Activated CD8-positive, alpha-beta memory T cell treated with anti-CD3 and anti-CD28 coated beads for 4 hours (primary cell): ENCODE results near the gene TUB.

ENCODE experiments used
- DNase-seq, 2 donors: peaks; one replicate each; pipeline ENCODE4 v3.0.0-alpha.2; 2020; ENCODE audit warnings: low read depth in 2 of 2

The TUB gene, protein sequence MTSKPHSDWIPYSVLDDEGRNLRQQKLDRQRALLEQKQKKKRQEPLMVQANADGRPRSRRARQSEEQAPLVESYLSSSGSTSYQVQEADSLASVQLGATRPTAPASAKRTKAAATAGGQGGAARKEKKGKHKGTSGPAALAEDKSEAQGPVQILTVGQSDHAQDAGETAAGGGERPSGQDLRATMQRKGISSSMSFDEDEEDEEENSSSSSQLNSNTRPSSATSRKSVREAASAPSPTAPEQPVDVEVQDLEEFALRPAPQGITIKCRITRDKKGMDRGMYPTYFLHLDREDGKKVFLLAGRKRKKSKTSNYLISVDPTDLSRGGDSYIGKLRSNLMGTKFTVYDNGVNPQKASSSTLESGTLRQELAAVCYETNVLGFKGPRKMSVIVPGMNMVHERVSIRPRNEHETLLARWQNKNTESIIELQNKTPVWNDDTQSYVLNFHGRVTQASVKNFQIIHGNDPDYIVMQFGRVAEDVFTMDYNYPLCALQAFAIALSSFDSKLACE

DNA sequence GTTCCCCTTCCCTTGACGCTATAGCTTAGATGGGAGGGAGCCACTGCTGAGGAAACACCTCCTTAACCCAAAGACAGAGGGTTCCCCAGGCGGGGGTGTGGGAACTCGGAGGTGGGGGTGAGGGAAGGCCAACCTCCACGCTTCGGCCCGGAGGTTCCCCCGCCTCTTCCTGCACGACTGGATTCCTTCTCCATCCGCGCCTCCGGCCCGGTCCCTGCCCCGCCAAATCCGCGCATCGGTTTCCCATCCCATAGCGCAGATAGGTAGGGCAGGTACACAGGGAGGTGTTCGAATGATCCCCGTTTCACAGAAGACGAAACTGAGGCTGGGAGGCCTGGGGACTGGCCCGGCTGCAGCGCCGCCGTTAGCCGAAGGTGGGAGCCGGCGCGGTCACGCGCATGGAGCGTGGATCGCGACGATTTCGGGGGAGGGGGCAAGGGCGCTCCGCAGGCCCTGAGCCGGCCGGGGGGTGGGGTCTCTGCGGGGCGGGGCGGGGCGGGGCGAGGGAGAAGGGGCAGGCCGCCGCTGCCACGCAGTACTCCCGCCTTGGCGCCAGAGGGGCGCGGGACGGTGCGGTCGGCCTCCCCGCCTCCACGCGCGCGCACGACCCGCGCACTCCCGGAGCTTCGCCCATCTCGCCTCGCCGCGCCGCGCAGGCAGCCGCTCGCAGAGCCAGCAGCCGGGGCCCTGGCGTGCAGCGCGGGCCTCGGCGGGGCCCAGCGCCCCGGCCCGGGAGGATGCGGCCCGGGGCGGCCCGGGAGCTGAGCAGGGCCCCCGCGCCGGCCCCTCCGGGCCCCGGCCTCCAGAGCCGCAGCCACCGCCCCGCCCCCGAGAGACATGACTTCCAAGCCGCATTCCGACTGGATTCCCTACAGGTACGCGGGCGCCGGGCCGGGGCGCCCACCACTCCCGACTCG is at the start of gene TUB:
Gene TUB (plus strand): TSS at position 538 of the 917 bp plus-strand sequence. CDS start 300 bp downstream, at position 838.
- DNase-seq, result no peak

DNA sequence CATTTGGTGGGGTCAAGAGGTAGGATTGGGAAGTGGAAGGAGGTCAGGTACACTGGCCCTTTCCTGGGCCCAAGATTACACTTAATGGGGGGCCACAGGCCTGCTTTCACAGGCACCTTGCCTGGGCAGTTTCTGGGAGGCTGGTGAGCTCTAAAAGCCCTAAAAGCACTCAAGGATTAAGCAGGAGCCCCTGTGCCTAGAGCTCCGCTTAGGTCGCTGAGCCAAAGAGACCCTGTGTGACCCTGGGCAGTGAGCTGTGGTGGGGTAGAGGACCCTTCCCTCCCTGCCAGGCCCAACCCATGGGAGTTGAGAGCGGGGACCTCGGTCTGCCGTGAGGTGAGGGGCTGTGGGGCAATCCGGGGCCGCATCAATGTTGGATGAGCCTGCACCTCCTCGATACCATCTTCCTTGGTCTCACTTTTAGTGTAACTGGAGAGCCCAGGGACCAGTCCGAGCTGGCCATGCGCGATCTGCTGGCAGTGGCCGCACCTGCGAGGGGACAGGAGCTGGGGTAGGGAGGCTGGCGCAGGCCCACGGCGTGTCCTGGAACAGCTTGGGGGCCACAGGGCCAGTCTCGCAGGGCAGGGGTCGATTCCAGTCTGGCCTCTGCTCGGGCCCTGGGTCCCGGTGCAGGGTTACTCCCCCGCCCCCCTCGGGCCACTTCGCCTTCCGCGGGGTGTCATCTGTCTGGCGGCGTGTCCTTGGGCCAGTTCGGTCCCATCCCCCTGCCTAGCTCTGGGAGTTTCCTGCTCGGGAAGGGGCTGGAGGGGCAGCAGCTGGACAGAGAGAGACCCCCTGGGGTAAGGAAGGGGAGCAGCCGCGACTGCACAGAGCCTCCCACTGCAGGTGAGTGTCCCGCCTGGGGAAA is 49.5 kb upstream of the TUB start:
- DNase-seq, result no peak

DNA sequence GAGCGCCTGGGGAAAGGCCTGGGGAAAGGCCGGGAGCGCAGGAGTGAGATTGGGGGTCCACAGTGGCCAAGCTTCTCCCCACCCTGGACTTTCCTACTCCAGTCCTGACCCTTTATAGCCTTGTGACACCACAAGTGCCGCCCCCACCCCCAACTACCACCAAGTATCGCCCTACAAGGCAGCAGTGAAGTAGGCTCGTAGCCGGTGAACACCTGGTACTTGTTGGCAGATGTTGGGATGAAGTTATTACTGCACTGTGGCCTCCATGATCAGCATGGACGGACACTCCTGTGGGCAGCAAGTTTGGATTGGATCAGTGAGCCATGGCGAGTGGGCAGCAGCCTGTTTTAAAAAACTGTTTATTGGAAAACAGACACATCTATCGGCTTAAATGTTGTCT is 48.9 kb upstream of the TUB start:
- DNase-seq, result no peak

DNA sequence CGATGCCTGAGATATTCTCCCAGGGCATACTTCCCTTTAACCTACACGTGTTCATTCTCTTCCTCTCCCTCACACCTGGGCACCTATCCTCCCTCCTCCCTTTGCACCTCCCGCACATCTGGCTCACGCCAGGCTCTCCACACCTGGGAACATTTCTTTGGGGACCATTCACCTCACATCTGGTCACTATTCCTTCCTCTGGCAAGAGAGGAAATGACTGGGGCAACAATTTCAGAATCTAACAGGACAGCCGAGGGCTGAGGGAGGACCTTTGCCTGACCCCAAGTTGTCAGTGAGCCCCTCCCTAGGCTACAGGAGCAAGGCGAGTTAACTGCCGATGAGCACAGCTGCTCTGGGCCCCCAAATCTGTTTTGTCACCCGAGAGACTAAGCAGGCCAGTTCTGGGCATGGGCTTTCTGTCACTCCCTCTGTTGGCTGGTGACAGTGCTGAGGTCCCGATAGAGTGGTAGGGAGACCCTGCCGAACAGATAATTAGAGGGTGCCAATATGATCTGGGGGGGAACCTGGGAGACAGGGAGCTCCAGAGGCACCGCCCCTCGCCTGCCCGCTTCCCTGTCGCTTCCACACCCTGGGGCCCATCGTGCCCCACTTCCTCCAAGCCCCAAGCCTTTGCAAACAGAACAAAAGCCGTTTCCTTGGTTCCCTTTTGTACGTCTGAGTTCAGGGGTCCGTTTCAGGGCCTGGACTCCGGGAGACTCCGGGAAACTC is 48.3 kb upstream of the TUB start:
- no peak for DNase-seq

DNA sequence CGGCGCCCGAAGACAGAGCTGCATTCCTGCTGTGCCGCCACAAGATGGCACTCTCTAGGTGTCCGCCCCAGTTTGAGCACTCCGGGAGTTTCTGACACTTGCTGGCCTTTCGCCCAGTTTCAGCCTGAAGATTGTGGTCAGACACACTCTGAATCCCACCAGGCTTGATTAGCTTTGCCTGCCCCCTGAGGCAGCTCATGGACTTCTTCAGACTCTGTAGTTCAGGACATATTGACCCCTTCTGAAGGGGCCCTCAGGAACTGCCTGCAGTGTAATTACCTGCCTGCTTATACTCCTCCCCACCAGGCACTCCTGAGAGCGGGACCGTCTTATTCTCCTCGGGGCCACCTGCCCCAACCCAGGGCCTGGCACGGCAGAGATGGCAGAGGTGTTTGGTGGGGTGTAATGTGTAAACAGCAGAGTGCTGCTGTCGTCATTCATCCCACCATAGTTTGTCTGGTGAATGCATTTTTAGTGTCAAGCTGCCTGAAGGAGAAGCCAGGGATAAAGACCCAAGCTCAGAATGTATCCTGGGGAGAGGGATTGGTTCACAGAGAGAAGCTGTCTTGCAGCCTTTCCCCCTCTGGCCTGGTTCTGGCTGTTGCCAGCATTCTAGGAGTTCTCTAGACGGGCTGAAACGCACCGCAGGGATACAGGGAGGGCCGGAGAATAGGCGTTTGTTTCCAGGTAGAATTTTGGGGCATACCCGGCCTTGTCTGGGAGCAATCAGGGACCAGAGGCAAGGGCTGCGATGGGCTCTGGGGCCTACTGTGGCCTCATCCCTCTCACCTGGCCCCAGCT is 47.5 kb upstream of the TUB start:
- no peak for DNase-seq

DNA sequence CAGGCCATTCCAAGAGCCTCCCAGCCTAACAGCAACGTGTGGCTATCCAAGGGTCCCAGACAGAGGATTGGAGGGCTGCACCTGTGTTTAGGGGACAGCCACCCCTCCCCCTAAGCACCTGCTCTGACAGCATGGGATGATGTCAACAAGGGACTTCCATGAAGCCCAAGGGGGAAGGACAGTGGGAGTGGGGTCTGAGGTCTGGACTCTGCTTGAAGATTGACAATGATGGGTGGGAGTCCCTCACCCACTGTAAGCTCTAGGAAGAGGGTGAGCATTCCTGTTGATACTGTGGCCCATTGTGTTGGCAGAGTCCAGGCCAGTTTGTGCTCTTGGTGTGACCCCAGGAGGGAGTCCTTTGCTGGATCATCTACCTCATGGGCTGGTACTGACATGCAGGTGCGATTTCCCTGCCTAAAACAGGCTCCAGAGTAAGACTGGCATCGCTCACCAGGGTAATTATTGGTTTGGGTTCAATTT is 46.9 kb upstream of the TUB start:
- DNase-seq, result no peak

DNA sequence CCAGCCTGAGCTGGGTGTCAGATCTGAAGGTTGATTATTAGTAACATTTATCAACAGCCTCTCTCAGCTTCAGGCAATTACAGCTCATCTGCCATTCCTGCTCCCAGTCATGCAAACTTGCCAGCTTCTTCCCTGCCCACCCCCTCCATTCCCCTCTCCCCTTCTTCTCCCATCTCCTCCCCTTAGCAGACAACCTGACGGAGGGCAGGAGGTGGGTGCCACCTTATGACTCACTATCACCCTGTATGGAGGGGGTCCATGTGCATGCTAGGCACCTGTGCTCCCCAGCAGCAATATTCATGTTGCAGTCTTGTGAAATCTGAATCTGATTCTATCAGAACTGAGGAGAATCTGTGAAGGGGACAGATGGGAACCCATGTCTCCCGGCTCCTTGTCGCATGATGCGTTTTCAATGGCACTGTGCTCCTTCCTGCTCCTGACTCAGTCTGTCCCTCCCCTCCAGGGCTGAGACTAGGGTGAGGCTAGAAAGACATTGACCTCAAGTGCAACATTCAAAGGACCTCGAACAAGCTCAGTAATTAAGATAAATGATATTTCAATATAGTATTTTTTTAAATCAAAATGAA is 46.3 kb upstream of the TUB start:
- no peak for DNase-seq

DNA sequence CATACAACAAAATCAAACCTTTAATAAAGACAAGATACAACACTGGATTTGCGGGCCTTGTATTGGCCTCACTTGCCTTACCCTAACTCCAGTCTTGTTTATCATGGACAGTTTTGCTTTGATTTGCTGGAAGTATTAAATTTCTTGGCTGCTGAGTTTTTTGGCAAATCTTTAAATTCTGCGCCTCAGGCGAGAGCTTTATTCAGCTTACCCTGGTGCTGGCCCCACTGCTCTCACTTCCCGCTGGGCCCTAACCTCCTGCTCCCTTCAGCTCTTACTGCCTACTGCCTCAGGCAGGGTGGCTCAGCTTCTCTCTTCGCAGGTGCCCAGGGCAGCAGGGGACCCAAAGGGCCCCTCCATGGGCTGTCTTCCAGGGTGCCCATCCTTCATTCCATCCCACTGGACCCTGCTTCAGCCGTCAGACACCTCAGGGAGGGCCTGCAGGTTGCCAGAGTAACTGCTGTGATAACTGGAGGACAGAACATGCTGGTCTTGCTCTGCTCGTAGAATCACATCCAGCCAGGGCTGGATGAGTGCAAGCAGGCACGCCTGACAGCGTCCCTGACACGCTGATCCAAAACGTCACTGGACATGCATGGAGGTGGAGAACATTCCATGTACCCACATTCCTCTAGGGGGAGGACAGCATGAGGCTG is 45.7 kb upstream of the TUB start:
- no peak for DNase-seq

DNA sequence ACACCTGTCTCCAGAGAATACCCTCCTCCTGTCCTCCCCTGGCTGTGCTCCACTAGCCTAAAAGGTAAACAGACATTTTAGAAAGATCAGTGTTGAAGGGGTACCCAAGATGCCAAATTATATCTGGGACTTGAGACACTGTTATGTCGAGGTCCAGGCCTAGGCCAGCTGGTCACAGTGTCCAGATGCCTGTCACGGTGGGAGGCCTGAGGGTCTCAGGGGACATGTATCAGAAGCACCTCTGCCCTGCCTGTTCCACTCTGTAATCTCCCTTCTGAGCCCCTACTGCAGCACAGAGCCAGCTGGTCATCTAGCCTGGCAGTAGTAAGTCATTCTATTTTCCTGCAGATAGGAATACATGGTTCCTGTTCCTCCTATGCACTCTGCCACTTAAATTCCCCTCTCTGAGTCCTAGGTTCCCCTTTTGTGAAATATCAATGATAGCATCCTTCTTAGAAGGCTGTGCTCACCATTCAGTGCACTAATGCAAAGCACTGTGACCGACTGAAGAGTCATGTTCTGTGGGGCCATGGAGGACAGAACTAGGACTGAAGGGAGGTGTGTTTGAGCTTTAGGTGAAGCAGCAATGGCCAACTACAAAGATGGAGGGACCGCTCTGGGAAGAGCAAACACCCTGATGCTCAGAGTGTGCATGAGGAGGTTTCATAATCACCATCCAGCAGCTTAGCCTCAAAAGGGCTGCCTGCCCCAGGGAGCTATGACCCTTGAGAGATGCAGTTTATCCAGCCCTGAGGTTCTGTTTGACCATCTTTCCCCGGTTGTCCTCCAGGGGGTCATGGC is 44.8 kb upstream of the TUB start:
- DNase-seq, result no peak

DNA sequence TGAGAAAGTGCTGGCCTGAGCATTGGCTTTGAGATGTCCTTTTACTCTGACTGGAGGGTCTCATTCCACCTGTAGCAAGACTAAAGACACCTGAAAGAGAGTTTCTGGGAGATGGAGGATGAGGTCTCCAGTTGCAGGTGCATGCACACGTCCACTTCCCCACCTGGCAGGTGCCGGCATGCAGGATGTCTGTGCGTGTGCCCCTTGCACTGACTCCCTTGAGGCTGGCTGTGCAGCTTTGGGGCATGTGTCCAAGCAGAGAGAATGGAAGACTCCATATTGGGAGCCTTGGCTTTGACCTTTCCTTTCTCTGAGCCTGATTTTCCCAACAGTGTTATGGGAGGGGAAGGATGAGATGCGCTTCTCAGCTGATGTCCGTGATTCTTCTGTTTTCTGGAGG is 44.0 kb upstream of the TUB start:
- no peak for DNase-seq

DNA sequence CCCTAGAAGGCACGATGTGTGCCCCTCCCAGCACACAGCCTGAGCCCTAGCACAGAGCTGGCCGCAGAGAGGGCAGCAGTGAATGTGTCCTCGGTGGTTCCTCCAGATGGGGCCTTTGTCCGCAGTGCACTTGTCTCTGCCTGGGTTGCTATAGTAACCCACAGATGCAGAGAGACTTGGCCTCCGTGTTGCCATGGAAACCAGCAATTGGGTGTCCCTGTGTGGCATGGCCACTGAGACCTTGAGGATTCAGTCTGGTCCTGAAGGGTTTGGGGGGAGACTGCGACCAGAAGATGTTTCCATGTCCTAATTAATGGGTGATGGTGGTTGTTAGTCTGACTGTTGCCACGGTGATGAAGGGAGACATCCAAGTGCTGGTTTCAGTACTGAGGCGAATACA is 42.6 kb upstream of the TUB start:
- DNase-seq, result no peak

DNA sequence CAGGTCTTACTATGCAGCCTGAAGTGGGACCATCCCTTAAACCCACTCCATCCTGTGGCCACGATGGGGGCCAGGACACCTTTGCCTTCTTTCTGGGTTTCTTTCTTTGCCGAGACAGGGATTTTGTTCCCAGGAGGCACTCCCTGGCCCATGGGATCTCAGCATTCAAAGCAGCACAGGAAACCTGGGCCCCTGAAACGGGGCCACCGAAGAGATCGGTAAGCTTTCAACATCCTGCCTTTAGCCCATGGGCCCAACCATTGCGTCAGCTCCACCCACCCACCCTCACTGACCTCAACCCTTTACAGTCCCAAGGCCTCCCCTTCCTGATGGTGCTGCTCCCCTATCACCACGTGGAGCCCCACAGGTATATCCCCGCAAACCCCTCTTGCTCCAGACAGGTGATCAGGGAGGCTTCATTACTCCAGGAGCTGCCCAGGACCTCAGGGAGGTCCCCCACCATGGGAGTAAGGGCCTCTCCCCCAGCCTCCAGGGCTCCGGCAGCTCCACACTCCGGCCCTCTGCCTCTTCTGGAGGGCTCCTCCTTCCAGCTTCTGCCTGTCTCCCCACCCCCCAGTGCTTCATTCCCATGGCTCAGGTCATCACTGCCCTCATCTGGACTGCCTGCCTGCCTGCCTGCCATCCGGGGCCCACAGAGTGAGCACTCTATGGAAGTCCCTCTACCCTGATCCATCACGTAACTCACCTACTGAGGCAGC is 42.0 kb upstream of the TUB start:
- no peak for DNase-seq

DNA sequence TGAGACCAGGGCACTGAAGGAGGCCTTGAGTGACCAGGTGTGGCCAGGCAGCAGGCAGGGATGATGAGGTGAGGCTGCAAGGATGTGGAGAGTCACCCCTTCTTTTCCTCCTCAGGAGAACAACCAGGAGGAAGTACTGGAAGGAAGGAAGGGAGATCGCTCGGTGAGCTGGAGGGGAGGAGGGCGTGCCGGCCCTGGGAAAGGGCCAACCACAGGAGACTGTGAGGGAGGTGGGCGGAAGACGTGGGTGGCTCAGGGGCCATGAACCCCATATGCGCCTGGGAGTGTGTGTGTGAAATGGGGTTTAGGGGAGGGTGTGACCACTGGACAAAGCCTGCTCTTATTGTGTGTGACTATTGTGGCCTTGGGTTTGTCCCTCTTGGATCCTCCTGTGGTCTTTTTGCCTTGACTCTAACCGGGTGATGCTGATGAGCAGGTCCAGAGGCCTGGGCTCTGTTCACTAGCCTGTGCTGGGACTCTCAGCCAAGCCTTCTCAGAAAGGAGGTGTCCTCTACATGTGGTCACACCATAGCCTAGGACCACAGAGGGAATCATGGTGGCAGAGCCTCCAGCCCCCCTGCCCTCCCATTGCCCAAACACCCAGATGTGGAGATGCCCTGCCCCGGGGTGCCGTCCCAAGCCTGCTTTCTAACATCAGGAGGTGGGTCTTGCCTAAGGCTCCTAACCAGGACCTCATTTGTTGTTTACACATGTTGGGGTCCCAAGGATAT is 41.3 kb upstream of the TUB start:
- no peak for DNase-seq

DNA sequence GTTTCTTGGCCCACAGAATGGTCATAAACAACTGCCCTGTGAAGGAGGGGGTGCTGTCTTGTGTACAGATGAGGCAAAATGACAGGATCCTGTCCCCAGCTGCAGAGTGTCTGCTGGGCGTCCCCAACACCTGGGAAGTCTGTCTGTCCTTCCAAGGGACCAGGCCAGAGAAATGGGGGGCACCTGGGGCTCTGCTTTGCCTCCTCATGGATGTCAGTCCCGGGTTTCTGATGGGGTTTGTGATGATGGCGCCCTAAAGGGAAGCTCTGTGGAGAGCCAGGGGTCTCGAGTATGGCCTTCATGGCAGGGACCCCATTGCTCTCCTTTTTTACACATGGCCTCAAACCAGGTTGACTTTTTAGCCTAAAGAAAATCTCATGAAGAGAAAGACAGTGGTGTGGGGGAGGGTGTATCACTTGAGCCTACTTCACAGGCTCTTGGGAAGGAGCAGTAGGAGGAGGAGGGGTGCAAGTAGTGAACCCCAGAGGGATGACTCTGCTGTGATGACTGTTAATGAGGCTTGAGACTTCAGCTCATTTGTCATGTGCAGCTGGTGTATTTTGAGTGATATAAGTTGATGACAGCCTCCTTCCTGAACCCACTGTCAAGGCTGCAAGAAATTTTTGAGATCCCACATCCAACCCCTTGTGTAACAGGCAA is 40.6 kb upstream of the TUB start:
- DNase-seq, result no peak

DNA sequence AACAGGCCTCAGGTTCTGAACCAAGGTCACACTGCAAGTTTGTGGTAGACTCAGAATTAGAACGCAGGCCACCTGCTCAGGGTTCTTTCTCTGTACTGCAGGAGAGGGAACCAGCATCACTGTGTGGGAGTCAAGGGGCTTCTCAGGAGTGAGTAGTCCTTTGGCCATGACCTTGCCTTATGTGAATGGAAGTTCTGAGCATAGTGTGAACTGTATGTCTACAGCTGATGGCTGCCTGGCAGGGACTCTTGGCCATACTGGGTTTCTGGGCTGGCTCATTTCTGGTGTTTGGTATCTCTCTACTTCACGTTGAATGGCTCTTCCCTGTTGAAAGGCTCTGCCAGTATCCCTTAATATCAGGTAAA is 40.1 kb upstream of the TUB start:
- no peak for DNase-seq

DNA sequence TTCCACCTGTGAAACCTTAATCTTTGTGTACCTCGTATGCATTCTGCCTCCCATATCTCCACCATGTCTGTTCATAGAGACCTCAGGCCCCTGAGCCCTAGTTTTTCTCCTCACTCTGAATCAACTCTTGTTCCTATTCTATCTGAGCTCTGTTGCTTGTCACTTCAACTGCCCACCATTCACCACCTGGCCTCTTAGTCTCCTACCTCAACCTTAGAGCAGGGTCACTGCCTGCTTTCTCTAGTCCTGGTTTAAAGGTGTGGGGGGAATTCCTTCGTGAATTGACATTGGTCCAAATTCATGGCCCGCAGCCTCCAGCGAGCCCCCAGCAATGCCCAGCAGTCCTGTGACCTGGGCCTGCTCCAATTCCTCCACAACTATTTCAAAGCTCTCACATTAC is 39.4 kb upstream of the TUB start:
- DNase-seq, result no peak

DNA sequence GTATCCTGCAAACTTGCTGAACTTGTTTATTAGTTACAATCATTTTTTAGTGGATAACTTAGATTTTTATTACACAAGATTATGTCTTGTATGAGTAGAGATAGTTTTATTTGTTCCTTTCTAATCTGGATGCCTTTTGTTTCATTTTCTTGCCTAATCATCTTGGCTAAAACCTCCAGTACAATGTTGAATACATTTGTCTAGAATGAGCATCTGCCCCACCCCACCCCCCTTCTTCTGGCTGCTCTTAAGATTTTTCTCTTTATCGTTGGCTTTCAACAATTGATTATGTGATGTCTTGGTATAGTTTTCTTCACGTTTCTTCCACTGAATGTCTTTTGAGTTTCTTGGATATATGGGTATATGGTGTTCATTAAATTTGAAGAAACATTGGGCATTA is 37.3 kb upstream of the TUB start:
- no peak for DNase-seq
